GM23338 (cell line): ENCODE measurements around the gene XKR7. TPM values are rescaled to one million over a fixed set of nuclear protein-coding genes. Genes with fewer than 3 reads are reported as not detected.

Experiments
- ATAC-seq: fragments of 200-7000 bp; cut with Tn5 transposase; 3 replicates; pipeline ENCODE4 v1.9.1; 2020
- DNase-seq: peaks from one replicate; pipeline ENCODE4 v3.0.0-alpha.2; 2015; ENCODE audit warnings: low spot score
- H2AFZ ChIP-seq: fragments of 200-600 bp; sonication (generic); 2 replicates; pipeline ENCODE4 v1.8.0; 2016; ENCODE audit warnings: antibody characterized with exemption, mild to moderate bottlenecking, moderate library complexity
- H3F3A ChIP-seq: fragments of 200-600 bp; sonication (generic); replicated peaks from 2 replicates; pipeline ENCODE4 v1.8.0; 2017; ENCODE audit warnings: antibody characterized with exemption, mixed run types, low read depth
- H3K27ac ChIP-seq: fragments of 200-600 bp; sonication (generic); 2 replicates; pipeline ENCODE4 v1.6.1; 2016; ENCODE audit warnings: low read depth
- H3K27me3 ChIP-seq: fragments of 200-600 bp; sonication (generic); 2 replicates; pipeline ENCODE4 v1.8.0; 2016; ENCODE audit warnings: mild to moderate bottlenecking, mixed run types, moderate library complexity; ENCODE audit not compliant: insufficient read depth
- H3K36me3 ChIP-seq: fragments of 200-600 bp; sonication (generic); 2 replicates; pipeline ENCODE4 v1.8.0; 2016; ENCODE audit warnings: mild to moderate bottlenecking; ENCODE audit not compliant: insufficient read depth
- H3K4me1 ChIP-seq: fragments of 200-600 bp; sonication (generic); 2 replicates; pipeline ENCODE4 v1.8.0; 2016; ENCODE audit warnings: mild to moderate bottlenecking, moderate library complexity; ENCODE audit not compliant: insufficient read depth
- H3K4me2 ChIP-seq: fragments of 200-600 bp; sonication (generic); 2 replicates; pipeline ENCODE4 v1.7.1; 2017; ENCODE audit warnings: mixed run types
- H3K4me3 ChIP-seq: fragments of 200-600 bp; sonication (generic); 2 replicates; pipeline ENCODE4 v1.6.1; 2016; ENCODE audit warnings: mixed run types
- H3K79me2 ChIP-seq: fragments of 200-600 bp; sonication (generic); replicated peaks from 2 replicates; pipeline ENCODE4 v1.8.0; 2017; ENCODE audit warnings: mild to moderate bottlenecking; ENCODE audit not compliant: insufficient read depth
- H3K9me2 ChIP-seq: fragments of 200-600 bp; sonication (generic); 2 replicates; pipeline ENCODE4 v1.8.0; 2017; ENCODE audit not compliant: insufficient read depth
- H4K20me1 ChIP-seq: fragments of 200-600 bp; sonication (generic); replicated peaks from 2 replicates; pipeline ENCODE4 v1.8.0; 2017; ENCODE audit warnings: mild to moderate bottlenecking; ENCODE audit not compliant: insufficient read depth
- H3K27ac Mint-ChIP-seq: 2 replicates; pipeline ENCODE4 v1.8.0; 2020; ENCODE audit warnings: inconsistent platforms, mild to moderate bottlenecking, moderate library complexity, mixed read lengths
- H3K27me3 Mint-ChIP-seq: 3 replicates; pipeline ENCODE4 v1.8.0; 2022; ENCODE audit warnings: low read depth, mild to moderate bottlenecking, moderate library complexity, mixed read lengths, inconsistent platforms; ENCODE audit not compliant: insufficient read depth, poor library complexity
- H3K36me3 Mint-ChIP-seq: 3 replicates; pipeline ENCODE4 v1.8.0; 2021; ENCODE audit warnings: low read depth, mild to moderate bottlenecking, inconsistent platforms, moderate library complexity, mixed read lengths
- H3K4me1 Mint-ChIP-seq: 3 replicates; pipeline ENCODE4 v1.8.0; 2020; ENCODE audit warnings: mild to moderate bottlenecking, inconsistent platforms, mixed read lengths
- H3K4me3 Mint-ChIP-seq: 3 replicates; pipeline ENCODE4 v1.8.0; 2021; ENCODE audit warnings: moderate library complexity, mild to moderate bottlenecking, inconsistent platforms, mixed read lengths
- H3K9me3 Mint-ChIP-seq: 3 replicates; pipeline ENCODE4 v1.8.0; 2020; ENCODE audit warnings: moderate library complexity, mild to moderate bottlenecking, inconsistent platforms, mixed read lengths
- CREB1 ChIP-seq: fragments of 250-450 bp; sonication (Bioruptor Pico); IDR thresholded peaks from 2 replicates; pipeline ENCODE4 v1.5.0; 2020; ENCODE audit warnings: low read depth, mild to moderate bottlenecking, moderate library complexity
- CTCF ChIP-seq, 2 experiments: fragments of 200-600 bp in 1 of 2; sonication (generic) in 1 of 2; conservative IDR thresholded peaks; 2 replicates each; pipeline versions ENCODE4 v1.5.1 to v1.6.1; 2016 to 2017; ENCODE audit warnings: antibody characterized with exemption in 2 of 2, low read depth in 2 of 2, mild to moderate bottlenecking in 2 of 2, moderate library complexity in 1 of 2
- EZH2phosphoT487 ChIP-seq: fragments of 200-600 bp; sonication (generic); IDR thresholded peaks from one replicate; pipeline ENCODE4 v1.8.1; 2018; ENCODE audit warnings: antibody characterized with exemption; ENCODE audit not compliant: unreplicated experiment
- JUNB ChIP-seq: IDR thresholded peaks from one replicate; pipeline ENCODE4 v1.6.1; 2016; ENCODE audit warnings: antibody characterized with exemption; ENCODE audit not compliant: unreplicated experiment
- POLR2AphosphoS5 ChIP-seq: IDR thresholded peaks from 2 replicates; pipeline ENCODE4 v1.6.1; 2016; ENCODE audit warnings: antibody characterized with exemption, low read depth
- REST ChIP-seq: IDR thresholded peaks from one replicate; pipeline ENCODE4 v1.6.1; 2018; ENCODE audit warnings: antibody characterized with exemption; ENCODE audit not compliant: unreplicated experiment
- STAT1 ChIP-seq: IDR thresholded peaks from one replicate; pipeline ENCODE4 v1.6.1; 2016; ENCODE audit warnings: antibody characterized with exemption; ENCODE audit not compliant: unreplicated experiment
- ZNF331 ChIP-seq: fragments of 250-450 bp; sonication (Bioruptor Pico); IDR thresholded peaks from 2 replicates; pipeline ENCODE4 v1.5.0; 2020; ENCODE audit warnings: low read depth, mild to moderate bottlenecking, moderate library complexity
- polyA plus RNA-seq: library from polyadenylated mRNA; unstranded; fragments of >200 nt; fragmentation: Nextera tagmentation; extraction: Ambion mirVana; gene quantifications from 2 replicates; pipeline ENCODE4 v1.2.1, GENCODE V29; 2016
- total RNA-seq: library from RNA; depleted of rRNA; stranded (reverse); fragments of >200 nt; shearing (Covaris generic); gene quantifications from 2 replicates; pipeline ENCODE4 v1.2.3, GENCODE V29; 2014
- TF ChIP-seq, protein P1 (sequence below): IDR thresholded peaks from 2 replicates; pipeline ENCODE4 v1.6.1; 2016; ENCODE audit warnings: antibody characterized with exemption

XKR7 gene
- total and polyA plus RNA-seq, 2 experiments from 2014 or later: 0.61 to 3.9 TPM

GRCh38 chr20:32010101-32010500 is 42.1 kb downstream of the XKR7 start, which contains the start of gene CCM2L (continued):
- no peak for TF ChIP-seq REST

DNA sequence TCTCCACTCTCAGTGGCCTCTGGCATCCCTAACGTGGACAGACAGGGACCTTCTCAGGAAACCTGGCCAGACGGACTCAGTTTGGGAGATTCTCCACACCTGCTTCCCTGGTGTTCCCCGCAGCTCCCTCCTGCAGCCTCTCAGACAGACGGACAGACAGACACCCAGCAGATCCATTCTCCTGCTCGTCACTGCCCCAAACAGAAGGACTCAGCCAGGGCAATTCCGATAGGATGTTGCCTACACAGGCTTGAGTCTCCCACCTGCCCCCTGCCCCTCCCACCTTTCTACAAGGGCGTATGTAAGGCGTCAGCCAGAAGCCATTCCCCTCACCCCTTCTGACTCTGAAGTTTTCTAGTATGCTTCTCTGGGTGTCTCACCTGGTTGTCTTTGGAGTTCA is 42.7 kb downstream of the XKR7 start:
- H3K79me2 ChIP-seq: no peaks in the 10 kb centered on the region
- TF ChIP-seq EZH2phosphoT487: no peak
- TF ChIP-seq CREB1 (CRISPR knock-in tag): no peak
- TF ChIP-seq POLR2AphosphoS5: no peak
- TF ChIP-seq STAT1: no peak
- no peak for TF ChIP-seq REST
- TF ChIP-seq JUNB: no peak
- TF ChIP-seq, protein P1, sequence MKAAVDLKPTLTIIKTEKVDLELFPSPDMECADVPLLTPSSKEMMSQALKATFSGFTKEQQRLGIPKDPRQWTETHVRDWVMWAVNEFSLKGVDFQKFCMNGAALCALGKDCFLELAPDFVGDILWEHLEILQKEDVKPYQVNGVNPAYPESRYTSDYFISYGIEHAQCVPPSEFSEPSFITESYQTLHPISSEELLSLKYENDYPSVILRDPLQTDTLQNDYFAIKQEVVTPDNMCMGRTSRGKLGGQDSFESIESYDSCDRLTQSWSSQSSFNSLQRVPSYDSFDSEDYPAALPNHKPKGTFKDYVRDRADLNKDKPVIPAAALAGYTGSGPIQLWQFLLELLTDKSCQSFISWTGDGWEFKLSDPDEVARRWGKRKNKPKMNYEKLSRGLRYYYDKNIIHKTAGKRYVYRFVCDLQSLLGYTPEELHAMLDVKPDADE: no peak
- no peak for TF ChIP-seq CTCF (conservative IDR thresholded peaks at IDR 0.05; ENCODE audit: low read depth in 2 of 2)
- no peak for TF ChIP-seq ZNF331 (CRISPR knock-in tag)

More for the DNA sequence above, 42.7 kb downstream of the XKR7 start:
- Mint-ChIP-seq H3K27me3 (peaks cover 15% of the 10 kb centered on the region), H3K9me3 (peaks cover 9% of the 10 kb centered on the region), H3K27ac (no peak overlapping the region), H3K36me3 (no peaks in the 10 kb centered on the region), H3K4me1 (peaks cover 54% of the 10 kb centered on the region), H3K4me3 (peak overlapping the region; percentile 39; the same call in 2 of the 3 replicates)
- Histone ChIP-seq H4K20me1 (no peaks in the 10 kb centered on the region), H3K4me3 (peak overlapping the region; percentile 37), H2AFZ (peak overlapping the region; percentile 77), H3K27ac (no peak overlapping the region), H3K4me1 (peaks cover 55% of the 10 kb centered on the region), H3K27me3 (no peaks in the 10 kb centered on the region), H3F3A (peaks cover 8% of the 10 kb centered on the region), H3K9me2 (no peaks in the 10 kb centered on the region; the same call in 1 of the 2 replicates), H3K4me2 (peak overlapping the region; percentile 67), H3K36me3 (no peaks in the 10 kb centered on the region)
- DNase-seq (peak; percentile 75), ATAC-seq (peak; percentile 78)
